NT2/D1 (cell line): ENCODE measurements around the gene CAPN13.

Source experiments
- DNase-seq: peaks from one replicate; pipeline ENCODE4 v3.0.0-alpha.2; 2011; ENCODE audit warnings: low read depth, low spot score
- H3K27me3 ChIP-seq: 2 replicates; pipeline ENCODE4 v1.6.0; 2011; ENCODE audit warnings: mild to moderate bottlenecking; ENCODE audit not compliant: insufficient read length, insufficient read depth
- H3K36me3 ChIP-seq: 2 replicates; pipeline ENCODE4 v1.6.1; 2011; ENCODE audit warnings: mild to moderate bottlenecking, low read length, mixed read lengths; ENCODE audit not compliant: insufficient read depth, insufficient read length
- H3K4me1 ChIP-seq: 2 replicates; pipeline ENCODE4 v1.5.1; 2011; ENCODE audit not compliant: insufficient read depth, insufficient read length
- H3K4me3 ChIP-seq: 2 replicates; pipeline ENCODE4 v1.5.1; 2011; ENCODE audit warnings: low read depth; ENCODE audit not compliant: insufficient read length
- H3K9ac ChIP-seq: 2 replicates; pipeline ENCODE4 v1.6.0; 2011; ENCODE audit warnings: low read depth; ENCODE audit not compliant: insufficient read length
- H3K9me3 ChIP-seq: 2 replicates; pipeline ENCODE4 v1.5.1; 2011; ENCODE audit warnings: mild to moderate bottlenecking, low read length; ENCODE audit not compliant: insufficient read depth
- SUZ12 ChIP-seq: IDR thresholded peaks from 2 replicates; pipeline ENCODE4 v1.6.1; 2011; ENCODE audit not compliant: insufficient read length, insufficient read depth; ENCODE audit errors: extremely low read depth
- YY1 ChIP-seq: IDR thresholded peaks from 2 replicates; pipeline ENCODE4 v1.6.1; 2011; ENCODE audit not compliant: insufficient read length, insufficient read depth
- ZNF274 ChIP-seq: IDR thresholded peaks from 2 replicates; pipeline ENCODE4 v1.6.1; 2011; ENCODE audit warnings: mild to moderate bottlenecking, low read depth, low read length

Gene CAPN13

DNA sequence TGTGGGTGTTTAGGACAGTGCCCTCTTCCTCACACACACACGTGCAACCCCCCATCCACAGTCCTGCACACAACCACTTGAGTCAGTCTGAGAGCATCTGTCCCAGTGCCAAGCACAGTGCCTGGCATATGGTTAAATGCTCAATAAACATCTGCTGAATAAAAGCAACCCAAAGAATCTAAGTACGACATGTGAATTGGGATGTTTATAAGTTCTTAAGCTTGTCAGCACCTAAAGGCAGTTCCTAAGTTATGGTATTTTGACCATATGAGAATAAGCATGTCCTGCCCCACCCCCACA, 37.8 kb downstream of the CAPN13 start:
- TF ChIP-seq SUZ12 (no peak), YY1 (no peak), ZNF274 (no peak)
- Histone ChIP-seq H3K27me3 (no peaks in the 10 kb centered on the region), H3K36me3 (no peaks in the 10 kb centered on the region), H3K4me3 (no peak overlapping the region), H3K9me3 (no peaks in the 10 kb centered on the region), H3K4me1 (peaks cover 2% of the 10 kb centered on the region), H3K9ac (no peak overlapping the region)
- no peak for DNase-seq

DNA sequence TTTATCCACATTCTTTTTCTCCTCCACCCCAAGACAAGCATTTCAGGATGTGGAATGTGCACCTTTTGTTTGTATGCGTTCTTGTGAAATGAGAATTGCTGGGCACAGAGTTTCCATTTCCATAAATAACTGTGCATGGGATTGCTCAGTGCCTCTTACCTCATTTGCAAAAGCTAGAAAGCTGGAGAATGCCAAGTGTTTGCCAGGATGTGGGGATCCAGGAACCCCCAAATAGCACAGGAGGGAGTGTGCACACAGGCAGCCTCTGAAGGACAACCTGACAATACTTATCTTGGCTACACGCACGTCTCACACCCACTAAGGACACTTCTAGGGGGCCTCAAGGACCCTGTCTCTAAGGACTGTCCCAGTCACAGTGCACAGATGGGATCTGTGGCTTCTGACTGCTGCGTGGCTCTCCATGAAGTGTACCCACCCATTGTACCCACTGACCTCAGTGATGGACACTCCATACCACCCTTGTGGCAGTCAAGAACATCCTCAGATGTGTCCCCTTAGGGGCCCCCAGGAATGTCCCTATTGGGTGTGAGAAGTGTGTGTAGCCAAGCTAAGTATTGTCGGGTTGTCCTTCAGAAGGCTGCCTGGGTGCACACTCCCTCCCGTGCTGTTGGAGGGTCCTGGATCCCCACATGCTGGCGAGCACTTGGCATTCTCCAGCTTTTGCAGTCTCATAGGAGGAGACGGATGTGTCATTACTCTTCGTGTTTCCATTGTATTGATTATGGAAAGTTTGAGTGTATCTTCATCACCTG, 38.4 kb downstream of the CAPN13 start:
- H3K9ac ChIP-seq = no peak overlapping the region
- no peak overlapping the region for H3K4me3 ChIP-seq
- H3K4me1 ChIP-seq = peaks cover 2% of the 10 kb centered on the region
- H3K36me3 ChIP-seq = no peaks in the 10 kb centered on the region
- no peak for TF ChIP-seq YY1
- no peak for TF ChIP-seq SUZ12
- TF ChIP-seq ZNF274 = no peak
- no peaks in the 10 kb centered on the region for H3K27me3 ChIP-seq
- no peak for DNase-seq
- H3K9me3 ChIP-seq = no peaks in the 10 kb centered on the region

DNA sequence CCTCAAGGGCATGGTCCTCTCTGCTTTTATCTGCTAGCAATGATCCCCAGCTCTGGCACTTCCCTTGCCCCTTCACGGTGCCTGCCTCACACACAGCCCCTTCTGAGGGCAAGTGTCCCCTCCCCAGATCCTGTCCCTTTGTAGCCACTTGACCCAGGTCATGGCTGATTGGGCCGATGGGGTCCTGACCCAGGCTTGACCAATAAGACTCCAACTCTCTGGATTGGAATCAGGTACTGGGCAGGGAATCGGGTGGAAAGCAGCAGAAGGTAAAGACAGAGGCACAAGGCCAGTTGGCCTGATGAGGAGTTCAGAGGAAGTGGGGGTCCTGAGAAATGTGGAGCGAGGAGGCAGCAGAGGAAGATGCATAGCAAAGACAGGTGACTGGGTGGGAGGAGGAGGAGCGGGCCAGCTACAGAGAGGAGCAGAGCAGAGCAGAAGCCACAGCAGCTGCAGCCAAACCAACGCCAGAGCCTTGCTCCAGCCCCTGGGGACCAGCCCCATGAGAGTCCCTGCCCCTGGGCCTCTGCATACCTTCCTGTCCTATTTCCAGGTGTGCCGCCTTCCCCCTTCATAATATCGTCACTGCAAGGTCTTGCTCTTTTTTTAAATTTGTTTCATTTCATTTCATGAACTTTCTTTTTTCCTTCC, 39.1 kb downstream of the CAPN13 start:
- peaks cover 2% of the 10 kb centered on the region for H3K4me1 ChIP-seq
- TF ChIP-seq YY1 (no peak), ZNF274 (no peak), SUZ12 (no peak)
- no peaks in the 10 kb centered on the region for H3K27me3 ChIP-seq
- DNase-seq = no peak
- H3K9me3 ChIP-seq = no peaks in the 10 kb centered on the region
- no peak overlapping the region for H3K9ac ChIP-seq
- no peak overlapping the region for H3K4me3 ChIP-seq
- no peaks in the 10 kb centered on the region for H3K36me3 ChIP-seq

DNA sequence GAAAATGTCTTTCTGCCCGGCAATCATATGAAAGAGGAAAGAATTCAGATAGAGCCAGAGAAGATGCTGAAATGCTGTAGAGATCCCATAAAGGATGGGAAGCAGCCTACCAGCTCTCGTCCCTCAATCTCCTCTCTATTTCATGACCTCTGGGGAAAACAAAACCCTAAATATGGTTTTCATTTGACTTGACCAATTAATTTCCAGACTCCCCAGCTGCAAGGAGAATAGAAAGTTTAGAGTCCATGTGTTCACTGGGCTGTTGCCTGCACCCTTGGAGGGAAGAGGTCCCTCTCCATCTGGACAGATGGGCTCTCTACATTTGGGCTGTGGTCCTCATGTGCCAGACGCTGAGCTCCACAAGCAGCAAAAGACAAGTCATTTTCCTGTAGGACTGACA, 40.6 kb downstream of the CAPN13 start:
- H3K36me3 ChIP-seq = no peaks in the 10 kb centered on the region
- no peak for TF ChIP-seq SUZ12
- TF ChIP-seq YY1 = no peak
- TF ChIP-seq ZNF274 = no peak
- H3K27me3 ChIP-seq = no peaks in the 10 kb centered on the region
- no peaks in the 10 kb centered on the region for H3K9me3 ChIP-seq
- DNase-seq = no peak
- no peak overlapping the region for H3K4me3 ChIP-seq
- no peak overlapping the region for H3K9ac ChIP-seq
- H3K4me1 ChIP-seq = peaks cover 2% of the 10 kb centered on the region

DNA sequence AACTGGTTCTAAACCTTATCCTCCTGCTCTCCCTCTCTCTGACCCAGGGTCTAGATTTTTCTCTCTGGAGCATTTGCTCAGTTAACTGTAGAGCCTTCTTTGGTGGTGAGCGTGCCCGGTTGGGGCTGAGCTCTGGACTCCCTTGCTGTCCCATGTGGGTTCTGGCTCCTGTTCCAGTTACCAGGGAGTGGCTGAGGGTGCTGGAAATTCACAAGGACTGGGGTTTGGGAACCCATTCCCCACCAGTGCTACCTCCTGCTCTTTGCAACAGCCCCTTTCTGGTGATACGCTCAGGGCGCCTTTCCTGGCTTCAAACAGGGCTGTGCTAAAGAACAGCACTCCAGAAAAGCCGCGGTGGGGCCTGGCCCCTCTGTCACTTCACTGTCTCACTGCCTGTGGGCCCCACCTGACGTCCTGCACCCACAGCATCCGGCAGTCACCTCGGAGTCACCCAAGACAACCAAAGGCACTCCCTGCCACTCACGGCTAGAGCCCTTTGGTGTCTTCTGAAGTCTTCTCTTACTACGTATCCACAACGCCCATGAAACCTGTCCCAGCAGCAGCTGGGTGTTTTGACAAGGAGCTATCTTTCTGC, 41.3 kb downstream of the CAPN13 start:
- Histone ChIP-seq H3K4me1 (peaks cover 2% of the 10 kb centered on the region), H3K27me3 (no peaks in the 10 kb centered on the region), H3K36me3 (no peaks in the 10 kb centered on the region), H3K4me3 (no peak overlapping the region), H3K9me3 (no peaks in the 10 kb centered on the region), H3K9ac (no peak overlapping the region)
- no peak for TF ChIP-seq SUZ12
- TF ChIP-seq ZNF274 = no peak
- no peak for TF ChIP-seq YY1
- DNase-seq = no peak

DNA sequence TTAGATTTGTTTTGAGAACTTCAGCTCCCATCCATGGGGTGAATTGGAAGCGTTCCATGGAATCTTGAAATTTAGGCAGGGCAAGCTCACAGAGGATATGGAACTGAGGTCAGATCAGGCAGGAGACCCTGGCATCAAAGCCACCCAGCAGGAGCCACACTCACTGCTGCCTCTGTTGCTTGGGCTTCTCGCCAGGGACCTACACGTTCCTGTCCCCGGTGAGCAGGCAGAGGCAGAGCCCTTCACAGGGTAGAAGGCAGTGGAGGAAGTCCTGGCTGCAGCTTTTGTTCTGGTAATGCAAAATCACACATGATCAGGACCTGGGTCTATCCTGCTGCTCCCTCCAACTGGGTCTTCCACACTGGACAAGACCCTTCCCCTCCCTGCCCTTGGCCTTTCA, 42.1 kb downstream of the CAPN13 start:
- Histone ChIP-seq H3K9me3 (no peaks in the 10 kb centered on the region), H3K27me3 (no peaks in the 10 kb centered on the region), H3K36me3 (no peaks in the 10 kb centered on the region), H3K4me1 (peaks cover 2% of the 10 kb centered on the region), H3K4me3 (no peak overlapping the region), H3K9ac (no peak overlapping the region)
- no peak for TF ChIP-seq SUZ12
- TF ChIP-seq YY1 = no peak
- no peak for TF ChIP-seq ZNF274
- DNase-seq = no peak

DNA sequence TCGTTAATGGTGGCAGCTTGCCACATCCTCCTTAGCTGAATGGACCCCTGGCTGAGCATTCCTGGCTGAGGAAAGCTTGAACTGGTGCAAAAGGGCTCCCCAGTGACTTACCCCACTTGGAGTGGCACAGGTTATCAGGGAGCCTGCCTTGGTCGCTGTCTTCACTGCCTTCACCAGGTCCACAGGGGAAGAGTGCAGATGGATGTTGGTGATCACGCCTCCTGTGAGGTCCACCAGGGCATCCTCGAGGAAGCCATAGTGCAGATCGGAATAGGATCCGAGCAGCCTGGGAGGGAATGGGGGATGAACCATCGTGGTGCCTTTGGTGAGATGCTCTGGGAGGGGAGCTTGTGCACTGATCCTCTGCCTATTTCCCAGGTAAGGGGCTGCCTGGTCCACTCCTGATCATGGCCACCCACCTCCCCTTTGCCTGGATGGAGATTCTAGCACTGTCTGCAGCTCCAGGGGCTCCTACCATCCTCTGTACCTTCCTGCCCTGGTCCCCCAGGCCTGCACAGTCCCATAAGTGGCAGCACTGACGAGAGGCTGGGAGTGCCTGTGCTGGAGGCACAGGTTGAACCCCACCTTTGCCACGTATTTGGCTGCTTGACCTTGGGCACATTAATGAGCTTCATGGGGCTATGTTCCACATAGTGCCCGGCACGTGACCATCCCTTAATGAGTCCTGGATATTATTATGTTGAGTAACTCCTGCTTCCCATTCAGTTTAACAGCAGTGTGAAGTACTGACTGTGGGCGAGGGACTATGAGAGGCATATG, 43.0 kb downstream of the CAPN13 start:
- H3K9me3 ChIP-seq = no peaks in the 10 kb centered on the region
- no peaks in the 10 kb centered on the region for H3K27me3 ChIP-seq
- DNase-seq = no peak
- H3K4me1 ChIP-seq = peaks cover 2% of the 10 kb centered on the region
- H3K36me3 ChIP-seq = no peaks in the 10 kb centered on the region
- H3K4me3 ChIP-seq = no peak overlapping the region
- H3K9ac ChIP-seq = no peak overlapping the region
- no peak for TF ChIP-seq SUZ12
- no peak for TF ChIP-seq YY1
- TF ChIP-seq ZNF274 = no peak
